Natural killer cell treated with Interleukin-12 subunit alpha and Interleukin-12 subunit beta and Interleukin-15 and Interleukin-18, amount 100 ng/mL, for 72 hours (primary cell): ENCODE data around the gene DPYSL5. TPM values are rescaled to one million over a fixed set of nuclear protein-coding genes. Genes with fewer than 3 reads are reported as not detected.

Source experiments
- ATAC-seq, 2 donors: fragments of 150-1000 bp; cut with Tn5 transposase in 1 of 2; sonication (Bioruptor Pico), chemical (Tn5 transposase) in 1 of 2; 2 replicates each; pipeline ENCODE4 v1.10.0; 2021
- DNase-seq: peaks from one replicate; pipeline ENCODE4 v3.0.0; 2022; ENCODE audit warnings: low spot score
- H3K27ac Mint-ChIP-seq, 2 donors: 1 replicate in 1 of 2; 2 replicates in 1 of 2; pipeline ENCODE4 v1.8.0; 2022; ENCODE audit warnings: mixed read lengths in 2 of 2, mild to moderate bottlenecking in 1 of 2, moderate library complexity in 1 of 2
- H3K27me3 Mint-ChIP-seq, 2 donors: 1 replicate in 1 of 2; 2 replicates in 1 of 2; pipeline ENCODE4 v1.8.0; 2022; ENCODE audit warnings: mixed read lengths in 2 of 2
- H3K36me3 Mint-ChIP-seq: one replicate; pipeline ENCODE4 v1.8.0; 2022; ENCODE audit warnings: mixed read lengths
- H3K4me1 Mint-ChIP-seq, 2 donors: 1 replicate in 1 of 2; 2 replicates in 1 of 2; pipeline ENCODE4 v1.8.0; 2022; ENCODE audit warnings: low read depth in 2 of 2, mixed read lengths in 2 of 2, mild to moderate bottlenecking in 1 of 2
- H3K4me3 Mint-ChIP-seq: one replicate; pipeline ENCODE4 v1.8.0; 2022; ENCODE audit warnings: mixed read lengths
- H3K9me3 Mint-ChIP-seq: 2 replicates; pipeline ENCODE4 v1.8.0; 2022; ENCODE audit warnings: mixed read lengths
- total RNA-seq, 2 donors: library from RNA; stranded (reverse); gene quantifications; one replicate each; pipeline ENCODE4 v1.2.3, GENCODE V29; 2022

Gene DPYSL5
- total RNA-seq, 2 donors from 2014 or later: not detected

GRCh38 chr2:26850000-26850431 is 2.1 kb downstream of the DPYSL5 start:
- Mint-ChIP-seq H3K27ac (no peak overlapping the region), H3K36me3 (no peaks in the 10 kb centered on the region), H3K9me3 (no peaks in the 10 kb centered on the region), H3K4me3 (no peak overlapping the region), H3K4me1 (peaks cover 0 to 4% of the 10 kb centered on the region in 2 donors), H3K27me3 (peaks cover 32 to 41% of the 10 kb centered on the region in 2 donors)
- DNase-seq: no peak
- no peak for ATAC-seq

- Mint-ChIP-seq H3K27ac (no peak overlapping the region), H3K27me3 (peaks cover 34 to 43% of the 10 kb centered on the region in 2 donors), H3K4me1 (peaks cover 0 to 4% of the 10 kb centered on the region in 2 donors), H3K36me3 (no peaks in the 10 kb centered on the region), H3K9me3 (no peaks in the 10 kb centered on the region), H3K4me3 (no peak overlapping the region)
- ATAC-seq (no peak), DNase-seq (no peak)
Measured at GRCh38 chr2:26850505-26850904, 2.6 kb downstream of the DPYSL5 start.

GRCh38 chr2:26852405-26853306 is 4.7 kb downstream of the DPYSL5 start:
- Mint-ChIP-seq H3K4me1 (peaks cover 0 to 4% of the 10 kb centered on the region in 2 donors), H3K9me3 (no peaks in the 10 kb centered on the region), H3K36me3 (no peaks in the 10 kb centered on the region), H3K4me3 (no peak overlapping the region), H3K27ac (no peak overlapping the region), H3K27me3 (peaks cover 31 to 40% of the 10 kb centered on the region in 2 donors)
- ATAC-seq: no peak
- no peak for DNase-seq

GRCh38 chr2:26853751-26854150 is 5.8 kb downstream of the DPYSL5 start:
- H3K27ac Mint-ChIP-seq: no peak overlapping the region
- ATAC-seq (no peak), DNase-seq (no peak)
- peaks cover 34 to 40% of the 10 kb centered on the region in 2 donors for H3K27me3 Mint-ChIP-seq
- H3K4me3 Mint-ChIP-seq: no peak overlapping the region
- no peaks in the 10 kb centered on the region for H3K9me3 Mint-ChIP-seq
- no peaks in the 10 kb centered on the region for H3K36me3 Mint-ChIP-seq
- H3K4me1 Mint-ChIP-seq: peaks cover 0 to 3% of the 10 kb centered on the region in 2 donors

GRCh38 chr2:26854283-26854827 is 6.4 kb downstream of the DPYSL5 start:
- Mint-ChIP-seq H3K36me3 (no peaks in the 10 kb centered on the region), H3K27me3 (peaks cover 34 to 42% of the 10 kb centered on the region in 2 donors), H3K4me1 (no peaks in the 10 kb centered on the region), H3K27ac (no peak overlapping the region), H3K9me3 (no peaks in the 10 kb centered on the region), H3K4me3 (no peak overlapping the region)
- DNase-seq (no peak), ATAC-seq (no peak)

- H3K4me1 Mint-ChIP-seq: no peaks in the 10 kb centered on the region
- no peaks in the 10 kb centered on the region for H3K9me3 Mint-ChIP-seq
Measured at GRCh38 chr2:26855466-26855865, 7.5 kb downstream of the DPYSL5 start.

GRCh38 chr2:26859622-26860021 is 11.7 kb downstream of the DPYSL5 start:
- H3K36me3 Mint-ChIP-seq: no peaks in the 10 kb centered on the region
- H3K4me1 Mint-ChIP-seq: no peaks in the 10 kb centered on the region
- no peak for ATAC-seq
- H3K9me3 Mint-ChIP-seq: no peaks in the 10 kb centered on the region
- no peak for DNase-seq
- H3K27me3 Mint-ChIP-seq: peaks cover 25 to 34% of the 10 kb centered on the region in 2 donors
- no peak overlapping the region for H3K4me3 Mint-ChIP-seq
- H3K27ac Mint-ChIP-seq: no peak overlapping the region

More at GRCh38 chr2:26855466-26855865, 7.5 kb downstream of the DPYSL5 start:
- peaks cover 37 to 45% of the 10 kb centered on the region in 2 donors for H3K27me3 Mint-ChIP-seq
- H3K4me3 Mint-ChIP-seq: no peak overlapping the region
- ATAC-seq (no peak), DNase-seq (no peak)
- no peak overlapping the region for H3K27ac Mint-ChIP-seq
- H3K36me3 Mint-ChIP-seq: no peaks in the 10 kb centered on the region

- no peaks in the 10 kb centered on the region for H3K9me3 Mint-ChIP-seq
- ATAC-seq: no peak
- H3K27ac Mint-ChIP-seq: no peak overlapping the region
- H3K4me1 Mint-ChIP-seq: no peaks in the 10 kb centered on the region
- H3K27me3 Mint-ChIP-seq: peaks cover 24 to 33% of the 10 kb centered on the region in 2 donors
- no peaks in the 10 kb centered on the region for H3K36me3 Mint-ChIP-seq
- no peak for DNase-seq
- H3K4me3 Mint-ChIP-seq: no peak overlapping the region
Measured at GRCh38 chr2:26860211-26860850, 12.4 kb downstream of the DPYSL5 start.

- Mint-ChIP-seq H3K9me3 (no peaks in the 10 kb centered on the region), H3K4me1 (no peaks in the 10 kb centered on the region), H3K36me3 (no peaks in the 10 kb centered on the region), H3K27ac (no peak overlapping the region), H3K4me3 (no peak overlapping the region), H3K27me3 (peaks cover 16 to 25% of the 10 kb centered on the region in 2 donors)
- no peak for ATAC-seq
- DNase-seq: no peak
Measured at GRCh38 chr2:26861610-26862224, 13.8 kb downstream of the DPYSL5 start.

- Mint-ChIP-seq H3K27ac (no peak overlapping the region), H3K4me1 (no peaks in the 10 kb centered on the region), H3K27me3 (peaks cover 20 to 41% of the 10 kb centered on the region in 2 donors), H3K9me3 (no peaks in the 10 kb centered on the region), H3K4me3 (no peak overlapping the region), H3K36me3 (no peaks in the 10 kb centered on the region)
- DNase-seq: no peak
- ATAC-seq: no peak
Measured at GRCh38 chr2:26864226-26864625, 16.3 kb downstream of the DPYSL5 start.

- Mint-ChIP-seq H3K4me1 (no peaks in the 10 kb centered on the region), H3K4me3 (no peak overlapping the region), H3K36me3 (no peaks in the 10 kb centered on the region), H3K9me3 (no peaks in the 10 kb centered on the region), H3K27me3 (peaks cover 17 to 37% of the 10 kb centered on the region in 2 donors), H3K27ac (no peak overlapping the region)
- DNase-seq: no peak
- no peak for ATAC-seq
Measured at GRCh38 chr2:26864646-26865045, 16.7 kb downstream of the DPYSL5 start.

- H3K4me1 Mint-ChIP-seq: no peaks in the 10 kb centered on the region
- DNase-seq (no peak), ATAC-seq (no peak)
- H3K27me3 Mint-ChIP-seq: peaks cover 15 to 31% of the 10 kb centered on the region in 2 donors
- no peak overlapping the region for H3K27ac Mint-ChIP-seq
- no peaks in the 10 kb centered on the region for H3K9me3 Mint-ChIP-seq
- no peak overlapping the region for H3K4me3 Mint-ChIP-seq
- H3K36me3 Mint-ChIP-seq: no peaks in the 10 kb centered on the region
Measured at GRCh38 chr2:26870585-26871095, 22.7 kb downstream of the DPYSL5 start.

- no peaks in the 10 kb centered on the region for H3K36me3 Mint-ChIP-seq
- ATAC-seq: no peak
- no peak for DNase-seq
- H3K27me3 Mint-ChIP-seq: peaks cover 15 to 31% of the 10 kb centered on the region in 2 donors
- H3K4me1 Mint-ChIP-seq: no peaks in the 10 kb centered on the region
- H3K9me3 Mint-ChIP-seq: no peaks in the 10 kb centered on the region
- H3K27ac Mint-ChIP-seq: no peak overlapping the region
- H3K4me3 Mint-ChIP-seq: no peak overlapping the region
Measured at GRCh38 chr2:26873286-26873983, 25.5 kb downstream of the DPYSL5 start.
